Left lung (tissue), 10 donors: ENCODE measurements around the gene PTPRB. TPM values are rescaled to one million over a fixed set of nuclear protein-coding genes. Genes with fewer than 3 reads are reported as not detected.
A peak's percentile ranks its signal among the peaks of the same experiment; 100 is the strongest.

Experiments used
- ATAC-seq: fragments of 200-7000 bp; cut with Tn5 transposase; one replicate; pipeline ENCODE4 v1.9.1; 2020; ENCODE audit warnings: moderate library complexity
- DNase-seq, 4 donors: peaks; one replicate each; pipeline ENCODE4 v3.0.0-alpha.2; 2013 to 2020
- H3K27ac ChIP-seq, 2 donors: fragments of 200-600 bp; sonication (generic) in 1 of 2; one replicate each; pipeline versions ENCODE4 v1.5.0 to v1.8.0; 2020 to 2021
- H3K27me3 ChIP-seq, 2 donors: fragments of 200-600 bp; sonication (generic) in 1 of 2; one replicate each; pipeline versions ENCODE4 v1.5.0 to v1.8.0; 2020 to 2021
- H3K36me3 ChIP-seq, 2 donors: fragments of 200-600 bp; sonication (generic) in 1 of 2; one replicate each; pipeline versions ENCODE4 v1.5.0 to v1.8.0; 2020 to 2021
- H3K4me1 ChIP-seq, 2 donors: fragments of 200-600 bp; one replicate each; pipeline ENCODE4 v1.8.0; 2021
- H3K4me3 ChIP-seq, 2 donors: fragments of 200-600 bp; sonication (generic) in 1 of 2; one replicate each; pipeline versions ENCODE4 v1.5.0 to v1.8.0; 2020 to 2021; ENCODE audit warnings: mild to moderate bottlenecking in 1 of 2
- H3K9me3 ChIP-seq, 2 donors: fragments of 200-600 bp; sonication (generic) in 1 of 2; one replicate each; pipeline versions ENCODE4 v1.5.0 to v1.8.0; 2020 to 2021
- intact Hi-C, 2 donors: fragments of 100-400 bp; cut with DNase I; formaldehyde crosslinking; loops; one replicate each; pipeline versions ENCODE4 v1.11.2 to v1.14.2; 2022
- polyA plus RNA-seq, 6 donors: library from polyadenylated mRNA; unstranded; fragments of 120-200 nt; gene quantifications; one replicate each; pipeline ENCODE4 v1.2.1, GENCODE V29; 2013; ENCODE audit not compliant: insufficient read length in 6 of 6
- total RNA-seq, 2 donors: library from RNA; stranded (reverse); fragmentation: NEBNext Ultra II Directional; extraction: Animal tissue kit (Norgen Biotek cat#: 25700); gene quantifications; one replicate each; pipeline ENCODE4 v1.2.1, GENCODE V29; 2021
- TF ChIP-seq, protein P1 (sequence below), 2 donors: fragments of 200-600 bp; sonication (generic) in 1 of 2; IDR thresholded peaks; one replicate each; pipeline versions ENCODE4 v1.5.0 to v1.8.0; 2021; ENCODE audit warnings: antibody characterized with exemption in 2 of 2
- donor health status: DM: no; HTN: yes; CAD: no.
- donor health status: DM: no; HTN: no; CAD: no.

The PTPRB gene
- total and polyA plus RNA-seq, 8 donors = 34.6 to 83.2 (median 38.4) TPM

DNA sequence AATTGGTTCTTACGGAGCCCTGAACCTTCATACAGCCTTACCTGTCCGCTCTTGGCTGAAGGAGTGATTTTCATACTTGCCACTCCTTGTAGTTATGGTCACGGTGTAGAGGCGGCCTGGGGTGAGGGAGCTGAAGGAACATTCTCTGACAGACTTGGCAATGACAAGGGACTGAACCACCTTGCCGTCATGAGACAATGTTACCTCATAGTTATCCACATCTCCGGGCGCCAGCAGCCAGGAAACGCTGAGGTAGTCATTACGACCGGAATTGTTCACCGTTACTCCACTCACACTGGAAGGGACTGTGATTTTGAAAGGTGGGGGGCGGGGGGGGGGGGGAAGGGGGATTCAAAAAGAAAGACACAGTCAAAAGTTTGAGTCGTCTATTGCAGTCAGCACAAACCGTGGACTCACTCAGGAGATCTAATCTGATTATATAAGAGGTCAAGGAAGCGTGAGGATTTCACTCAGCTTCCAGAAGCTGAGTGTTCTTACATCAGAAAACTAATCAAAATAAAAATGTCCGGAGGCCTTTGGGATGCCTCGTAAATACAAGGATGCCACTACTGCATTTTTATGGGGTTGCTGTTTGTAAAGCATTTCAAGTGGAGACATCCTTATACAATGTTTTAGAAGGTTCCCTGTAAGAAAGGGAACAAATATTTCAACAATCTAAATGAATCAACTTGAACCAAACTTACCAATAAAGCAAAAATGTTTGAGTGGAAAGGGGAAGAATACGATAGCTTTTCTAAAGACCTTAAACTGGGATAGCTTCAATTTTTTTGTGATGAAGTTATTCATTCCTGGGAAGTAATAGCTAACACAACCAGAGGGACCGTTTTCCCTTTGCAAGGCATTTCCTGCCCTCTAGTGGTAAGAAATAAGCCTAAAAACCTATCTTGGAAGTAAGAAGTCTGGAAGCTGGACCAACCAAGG is 60.6 kb downstream of the PTPRB start:
- H3K36me3 ChIP-seq = no peaks in the 10 kb centered on the region
- no peaks in the 10 kb centered on the region for H3K9me3 ChIP-seq
- DNase-seq (peak in 2 of 4 donors; percentile 63 to 76), ATAC-seq (peak; percentile 92)
- intact Hi-C loops = loop anchor here in 1 of 2 donors (5.0 kb wide), 1 partner anchor 694 kb away; no protein-coding TSS in a partner anchor
- H3K4me1 ChIP-seq = no peaks in the 10 kb centered on the region
- H3K27me3 ChIP-seq = no peaks in the 10 kb centered on the region
- TF ChIP-seq, protein P1, sequence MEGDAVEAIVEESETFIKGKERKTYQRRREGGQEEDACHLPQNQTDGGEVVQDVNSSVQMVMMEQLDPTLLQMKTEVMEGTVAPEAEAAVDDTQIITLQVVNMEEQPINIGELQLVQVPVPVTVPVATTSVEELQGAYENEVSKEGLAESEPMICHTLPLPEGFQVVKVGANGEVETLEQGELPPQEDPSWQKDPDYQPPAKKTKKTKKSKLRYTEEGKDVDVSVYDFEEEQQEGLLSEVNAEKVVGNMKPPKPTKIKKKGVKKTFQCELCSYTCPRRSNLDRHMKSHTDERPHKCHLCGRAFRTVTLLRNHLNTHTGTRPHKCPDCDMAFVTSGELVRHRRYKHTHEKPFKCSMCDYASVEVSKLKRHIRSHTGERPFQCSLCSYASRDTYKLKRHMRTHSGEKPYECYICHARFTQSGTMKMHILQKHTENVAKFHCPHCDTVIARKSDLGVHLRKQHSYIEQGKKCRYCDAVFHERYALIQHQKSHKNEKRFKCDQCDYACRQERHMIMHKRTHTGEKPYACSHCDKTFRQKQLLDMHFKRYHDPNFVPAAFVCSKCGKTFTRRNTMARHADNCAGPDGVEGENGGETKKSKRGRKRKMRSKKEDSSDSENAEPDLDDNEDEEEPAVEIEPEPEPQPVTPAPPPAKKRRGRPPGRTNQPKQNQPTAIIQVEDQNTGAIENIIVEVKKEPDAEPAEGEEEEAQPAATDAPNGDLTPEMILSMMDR (IDR thresholded peaks at IDR 0.05) = peak; percentile 63 to 69
- H3K4me3 ChIP-seq = no peak overlapping the region
- no peak overlapping the region for H3K27ac ChIP-seq

DNA sequence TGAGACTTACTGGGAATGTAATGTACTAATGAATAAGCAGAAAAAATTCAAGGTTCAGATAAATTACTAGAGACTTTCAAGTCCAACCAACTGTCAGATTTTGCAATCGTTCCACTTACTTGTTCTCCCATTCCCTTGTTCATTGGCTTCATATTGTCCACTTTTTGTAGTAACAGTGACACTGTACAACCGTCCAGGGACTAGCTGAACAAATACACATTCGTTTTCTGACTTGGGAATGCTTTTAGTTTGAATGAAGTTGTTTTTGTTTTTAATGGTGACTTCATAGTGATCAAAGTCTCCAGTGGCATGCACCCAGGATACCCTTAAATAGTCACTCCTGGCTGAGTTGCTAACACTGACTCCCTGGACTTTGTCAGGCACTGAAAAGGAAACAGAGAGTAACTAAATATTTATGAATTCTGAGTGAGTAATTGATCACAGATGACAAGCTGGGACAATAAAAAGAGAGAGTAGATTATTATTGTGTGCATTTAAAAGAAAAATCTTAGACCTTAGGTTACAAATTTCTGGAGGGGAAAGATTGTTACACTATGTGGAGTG is 65.4 kb downstream of the PTPRB start:
- Histone ChIP-seq H3K4me1 (no peaks in the 10 kb centered on the region), H3K9me3 (no peaks in the 10 kb centered on the region), H3K4me3 (no peak overlapping the region), H3K27ac (no peak overlapping the region), H3K27me3 (no peaks in the 10 kb centered on the region), H3K36me3 (no peaks in the 10 kb centered on the region)
- no peak for ATAC-seq
- no peak for DNase-seq
- intact Hi-C loops = no loop called here
- TF ChIP-seq, protein P1 (IDR thresholded peaks at IDR 0.05) = no peak

DNA sequence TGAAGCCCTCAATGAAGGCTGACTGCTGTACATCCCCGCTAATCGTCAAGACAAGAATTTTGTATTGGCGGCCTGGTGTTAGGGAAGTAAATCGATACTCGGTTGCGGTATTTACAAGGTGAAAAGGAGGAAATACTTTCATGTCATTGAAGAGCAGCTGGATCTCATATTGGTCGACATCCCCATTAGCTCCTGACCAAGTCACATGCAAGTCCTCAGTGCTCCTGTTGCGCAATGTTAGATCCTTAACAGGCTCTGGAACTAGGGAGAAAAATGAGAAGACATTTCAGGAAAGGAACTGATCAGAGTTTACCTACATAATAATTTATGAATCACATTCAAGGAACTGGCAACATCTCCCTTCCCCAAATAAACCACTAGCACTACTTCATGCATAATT is 66.2 kb downstream of the PTPRB start:
- no peak for ATAC-seq
- no peaks in the 10 kb centered on the region for H3K4me1 ChIP-seq
- no peaks in the 10 kb centered on the region for H3K27me3 ChIP-seq
- TF ChIP-seq, protein P1 (IDR thresholded peaks at IDR 0.05) = no peak
- no peaks in the 10 kb centered on the region for H3K9me3 ChIP-seq
- H3K4me3 ChIP-seq = no peak overlapping the region
- intact Hi-C loops = no loop called here
- no peak for DNase-seq
- no peak overlapping the region for H3K27ac ChIP-seq
- no peaks in the 10 kb centered on the region for H3K36me3 ChIP-seq

DNA sequence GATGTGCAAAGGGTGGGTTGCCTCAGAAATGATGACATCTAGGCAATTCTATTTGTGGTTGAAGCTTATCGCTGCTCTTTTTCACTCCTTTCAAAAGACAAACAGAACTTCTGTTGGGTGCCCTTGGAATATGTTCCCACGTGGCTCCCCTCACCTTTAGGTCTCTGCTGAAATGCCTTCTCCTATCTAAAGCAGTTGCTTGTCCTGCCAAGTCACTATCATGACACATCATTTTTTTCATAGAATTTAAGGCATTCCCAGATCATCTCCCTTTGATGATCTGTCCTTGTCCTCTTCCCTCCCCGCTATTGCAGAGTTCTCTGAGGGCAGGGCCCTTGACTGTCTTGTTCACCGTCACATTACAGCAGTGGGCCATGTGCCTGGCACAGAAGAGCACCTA is 75.7 kb downstream of the PTPRB start:
- H3K9me3 ChIP-seq = no peaks in the 10 kb centered on the region
- H3K36me3 ChIP-seq = no peaks in the 10 kb centered on the region
- intact Hi-C loops = no loop called here
- H3K4me3 ChIP-seq = no peak overlapping the region
- H3K27me3 ChIP-seq = no peaks in the 10 kb centered on the region
- ATAC-seq (no peak), DNase-seq (no peak)
- no peaks in the 10 kb centered on the region for H3K4me1 ChIP-seq
- no peak overlapping the region for H3K27ac ChIP-seq
- TF ChIP-seq, protein P1 (IDR thresholded peaks at IDR 0.05) = no peak

DNA sequence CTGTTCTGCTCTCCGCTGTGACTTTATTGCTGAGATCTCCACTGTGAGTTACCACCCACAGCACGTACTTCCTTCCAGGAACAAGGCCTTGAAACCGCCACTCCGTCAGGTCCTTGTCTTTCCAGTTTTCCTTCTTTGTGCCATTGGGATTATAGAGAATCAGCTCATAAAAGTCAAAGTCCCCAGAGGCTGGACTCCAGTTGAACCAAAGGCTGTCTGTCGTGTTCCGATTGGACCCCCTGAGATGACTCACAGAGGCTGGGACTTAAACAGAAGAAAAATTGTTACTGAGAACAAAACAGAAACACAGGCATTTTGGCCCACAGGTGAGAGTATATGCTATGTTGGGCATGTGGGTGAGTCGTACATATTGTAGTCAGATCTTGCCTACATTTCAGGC is 76.6 kb downstream of the PTPRB start:
- no peaks in the 10 kb centered on the region for H3K36me3 ChIP-seq
- ATAC-seq (no peak), DNase-seq (no peak)
- no peaks in the 10 kb centered on the region for H3K27me3 ChIP-seq
- intact Hi-C loops = no loop called here
- H3K27ac ChIP-seq = no peak overlapping the region
- TF ChIP-seq, protein P1 (IDR thresholded peaks at IDR 0.05) = no peak
- H3K9me3 ChIP-seq = no peaks in the 10 kb centered on the region
- no peaks in the 10 kb centered on the region for H3K4me1 ChIP-seq
- no peak overlapping the region for H3K4me3 ChIP-seq
